Fibroblast of lung (primary cell): ENCODE data around the gene TXLNA. TPM values are rescaled to one million over a fixed set of nuclear protein-coding genes. Genes with fewer than 3 reads are reported as not detected.

Experiments used
- DNase-seq, 2 donors: peaks; one replicate each; pipeline versions ENCODE4 v3.0.0 to v3.0.0-alpha.2; 2010; ENCODE audit warnings: low read depth in 2 of 2
- H2AFZ ChIP-seq: 2 replicates; pipeline ENCODE4 v1.5.1; 2012; ENCODE audit warnings: low read length, control low read depth, inconsistent platforms
- H3K27ac ChIP-seq: 2 replicates; pipeline ENCODE4 v1.5.1; 2011; ENCODE audit warnings: low read length, control low read depth; ENCODE audit not compliant: insufficient read depth
- H3K27me3 ChIP-seq: 2 replicates; pipeline ENCODE4 v1.5.1; 2011; ENCODE audit warnings: mild to moderate bottlenecking, low read length; ENCODE audit not compliant: control insufficient read depth, insufficient read depth
- H3K36me3 ChIP-seq: 2 replicates; pipeline ENCODE4 v1.5.1; 2011; ENCODE audit warnings: low read length; ENCODE audit not compliant: control insufficient read depth, insufficient read depth
- H3K4me1 ChIP-seq: 2 replicates; pipeline ENCODE4 v1.5.1; 2011; ENCODE audit warnings: low read length; ENCODE audit not compliant: control insufficient read depth, insufficient read depth; ENCODE audit errors: extremely low read depth
- H3K4me2 ChIP-seq: 2 replicates; pipeline ENCODE4 v1.5.1; 2011; ENCODE audit warnings: low read length, control low read depth; ENCODE audit not compliant: insufficient read depth; ENCODE audit errors: extremely low read depth
- H3K4me3 ChIP-seq, 4 experiments: fragments of 200-600 bp in 1 of 4; sonication (generic) in 1 of 4; replicated peaks in 1 of 4; 2 replicates each; pipeline ENCODE4 v1.5.1; 2011 to 2016; ENCODE audit warnings: low read length in 4 of 4, low read depth in 3 of 4, mild to moderate bottlenecking in 3 of 4, control low read depth in 2 of 4, inconsistent platforms in 1 of 4, mixed read lengths in 1 of 4; ENCODE audit not compliant: insufficient read depth in 1 of 4; ENCODE audit errors: control extremely low read depth in 1 of 4
- H3K79me2 ChIP-seq: 2 replicates; pipeline ENCODE4 v1.5.1; 2012; ENCODE audit warnings: mild to moderate bottlenecking, low read length, inconsistent platforms; ENCODE audit not compliant: control insufficient read depth, insufficient read depth
- H3K9ac ChIP-seq: 2 replicates; pipeline ENCODE4 v1.5.1; 2011; ENCODE audit warnings: mild to moderate bottlenecking, low read length, control low read depth; ENCODE audit not compliant: insufficient read depth
- H3K9me3 ChIP-seq: 2 replicates; pipeline ENCODE4 v1.5.1; 2012; ENCODE audit warnings: low read depth, low read length; ENCODE audit not compliant: control insufficient read depth, insufficient read depth
- H4K20me1 ChIP-seq: 2 replicates; pipeline ENCODE4 v1.5.1; 2011; ENCODE audit warnings: low read length; ENCODE audit not compliant: control insufficient read depth, insufficient read depth; ENCODE audit errors: extremely low read depth
- CTCF ChIP-seq, 2 donors: IDR thresholded peaks in 1 of 2; conservative IDR thresholded peaks in 1 of 2; 1 replicate in 1 of 2; 2 replicates in 1 of 2; pipeline ENCODE4 v1.5.1; 2011 to 2012; ENCODE audit warnings: low read length in 2 of 2, control low read depth in 1 of 2, inconsistent platforms in 1 of 2, low read depth in 1 of 2, mild to moderate bottlenecking in 1 of 2
- EZH2 ChIP-seq: IDR thresholded peaks from 2 replicates; pipeline ENCODE4 v1.5.1; 2012; ENCODE audit warnings: low read length, control low read depth, mild to moderate bottlenecking; ENCODE audit errors: missing control alignments
- polyA plus RNA-seq, 2 donors: library from polyadenylated mRNA; depleted of rRNA in 1 of 2; stranded (reverse) in 1 of 2; unstranded in 1 of 2; fragments of >200 nt; gene quantifications; 2 replicates each; pipeline ENCODE4 v1.2.1, GENCODE V29; 2011 to 2012; ENCODE audit warnings: missing spikeins in 1 of 2
- total RNA-seq: library from RNA; depleted of rRNA; stranded (reverse); fragments of >200 nt; gene quantifications from 2 replicates; pipeline ENCODE4 v1.2.1, GENCODE V29; 2014

The TXLNA gene
- total and polyA plus RNA-seq, 2 donors (not counting 1 experiment from before 2014, with no cell fraction given) = 56.5 to 118 TPM

GRCh38 chr1:32223683-32224082 lies 44.2 kb downstream of the TXLNA start:
- Histone ChIP-seq H3K4me1 (peaks cover 20% of the 10 kb centered on the region), H3K4me3 (peak overlapping the region in 2 of 4 experiments; percentile 11 to 16), H3K27ac (peak overlapping the region; percentile 100), H3K4me2 (peak overlapping the region; percentile 63), H4K20me1 (no peaks in the 10 kb centered on the region), H3K79me2 (peaks cover 33% of the 10 kb centered on the region), H2AFZ (no peak overlapping the region), H3K36me3 (peaks cover 20% of the 10 kb centered on the region), H3K9me3 (no peaks in the 10 kb centered on the region), H3K9ac (no peak overlapping the region), H3K27me3 (no peaks in the 10 kb centered on the region)
- TF ChIP-seq EZH2 = no peak
- TF ChIP-seq CTCF (conservative IDR thresholded peaks at IDR 0.05 in 1 of 2, IDR thresholded peaks at IDR 0.05 in 1 of 2; ENCODE audit: low read depth in 1 of 2, low read length in 2 of 2) = no peak
- DNase-seq = no peak

GRCh38 chr1:32224285-32224684 lies 44.8 kb downstream of the TXLNA start:
- Histone ChIP-seq H3K36me3 (peaks cover 24% of the 10 kb centered on the region), H4K20me1 (no peaks in the 10 kb centered on the region), H3K4me3 (no peak overlapping the region), H3K4me1 (peaks cover 20% of the 10 kb centered on the region), H3K9me3 (no peaks in the 10 kb centered on the region), H3K27ac (peak overlapping the region; percentile 100), H3K9ac (no peak overlapping the region), H3K4me2 (no peak overlapping the region), H3K79me2 (peaks cover 33% of the 10 kb centered on the region), H3K27me3 (no peaks in the 10 kb centered on the region), H2AFZ (no peak overlapping the region)
- DNase-seq = no peak
- TF ChIP-seq CTCF (conservative IDR thresholded peaks at IDR 0.05 in 1 of 2, IDR thresholded peaks at IDR 0.05 in 1 of 2; ENCODE audit: low read depth in 1 of 2, low read length in 2 of 2) (no peak), EZH2 (no peak)

- no peak overlapping the region for H3K9ac ChIP-seq
- H3K36me3 ChIP-seq = peaks cover 30% of the 10 kb centered on the region
- no peak overlapping the region for H3K4me2 ChIP-seq
- H3K27ac ChIP-seq = no peak overlapping the region
- H4K20me1 ChIP-seq = no peaks in the 10 kb centered on the region
- H3K4me1 ChIP-seq = no peaks in the 10 kb centered on the region
- H3K4me3 ChIP-seq = no peak overlapping the region
- DNase-seq = no peak
- H3K9me3 ChIP-seq = no peaks in the 10 kb centered on the region
- H2AFZ ChIP-seq = no peak overlapping the region
- H3K79me2 ChIP-seq = peaks cover 8% of the 10 kb centered on the region
- H3K27me3 ChIP-seq = no peaks in the 10 kb centered on the region
- TF ChIP-seq CTCF (conservative IDR thresholded peaks at IDR 0.05 in 1 of 2, IDR thresholded peaks at IDR 0.05 in 1 of 2; ENCODE audit: low read depth in 1 of 2, low read length in 2 of 2) (no peak), EZH2 (no peak)
Observed at GRCh38 chr1:32228771-32229170, 49.3 kb downstream of the TXLNA start.
